GM21526 (cell line): ENCODE results near the gene RNU5D-1.
"Not testable (repeated sequence)": the region's sequence is repeated elsewhere in the genome, so short reads cannot be mapped to it uniquely, and the experiment has no call there.

ENCODE experiments used
- ATAC-seq: cut with Tn5 transposase; IDR thresholded peaks from one replicate; pipeline ENCODE4 v1.9.1; 2021; ENCODE audit warnings: moderate library complexity; ENCODE audit not compliant: unreplicated experiment, low FRiP score

Gene RNU5D-1

GRCh38 chr1:44730741-44731512 is at the start of gene RNU5D-1:
Gene RNU5D-1, minus strand, starts transcription at chr1:44731170.
- peak; percentile 54 for ATAC-seq

DNA sequence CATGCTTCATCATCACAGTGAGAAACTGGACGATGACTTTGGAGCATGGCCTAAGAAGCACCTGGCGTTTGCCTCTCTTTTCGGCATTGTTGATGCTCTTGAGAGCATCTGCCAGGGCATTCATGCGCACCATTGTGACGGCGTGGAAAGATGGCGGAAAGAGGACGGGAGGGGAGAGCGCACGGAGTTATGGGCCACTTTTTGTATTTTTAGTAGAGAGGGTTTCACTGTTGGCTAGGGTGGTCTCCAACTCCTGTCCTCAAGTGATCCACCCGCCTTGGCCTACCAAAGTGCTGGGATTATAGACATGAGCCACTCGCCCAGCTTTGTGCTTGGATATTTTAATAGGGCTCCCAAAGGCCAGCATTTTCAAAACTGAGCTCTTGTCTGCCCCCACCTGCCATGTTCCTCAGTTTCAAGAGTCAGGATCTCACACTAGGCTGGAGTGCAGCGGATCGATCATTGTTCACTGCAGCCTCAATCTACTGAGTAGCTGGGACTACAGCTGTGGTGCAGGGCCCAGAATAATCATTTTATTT is 49.7 kb upstream of the RNU5D-1 start:
- no peak for ATAC-seq

DNA sequence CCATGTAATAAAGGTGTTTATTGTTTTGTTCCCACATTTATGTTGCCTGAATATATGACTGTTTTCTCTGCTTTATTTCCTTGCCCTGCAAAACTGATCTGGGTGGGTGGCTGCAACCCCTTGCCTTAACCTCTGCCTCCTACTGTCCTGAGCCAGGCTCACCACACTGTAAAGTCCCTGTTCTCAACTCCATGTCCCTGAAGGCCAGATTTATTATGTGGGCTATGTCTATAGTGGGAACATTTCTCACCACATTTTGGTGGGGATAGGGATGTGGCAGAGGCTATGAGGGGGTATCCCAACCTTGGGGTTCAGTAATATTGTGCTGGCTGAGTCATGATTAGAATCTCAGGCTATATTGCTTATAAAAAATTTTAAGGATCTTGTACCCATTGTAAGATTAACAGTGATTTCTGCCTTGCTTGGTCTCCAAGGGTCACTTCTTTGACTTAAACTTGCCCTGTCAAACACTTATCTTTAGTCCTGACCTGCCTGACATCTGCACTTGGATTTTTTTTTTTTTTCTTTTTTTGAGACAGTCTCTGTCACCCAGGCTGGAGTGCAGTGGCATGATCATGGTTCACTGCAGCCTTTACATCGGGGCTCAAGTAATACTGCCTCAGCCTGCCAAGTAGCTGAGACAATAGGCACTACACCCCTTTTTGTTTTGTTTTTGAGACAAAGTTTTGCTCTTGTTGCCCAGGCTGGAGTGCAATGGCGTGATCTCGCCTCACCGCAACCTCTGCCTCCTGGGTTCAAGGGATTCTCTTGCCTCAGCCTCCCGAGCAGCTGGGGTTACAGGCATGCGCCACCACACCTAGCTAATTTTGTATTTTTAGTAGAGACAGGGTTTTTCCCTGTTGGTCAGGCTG is 48.0 kb upstream of the RNU5D-1 start:
- no peak for ATAC-seq

DNA sequence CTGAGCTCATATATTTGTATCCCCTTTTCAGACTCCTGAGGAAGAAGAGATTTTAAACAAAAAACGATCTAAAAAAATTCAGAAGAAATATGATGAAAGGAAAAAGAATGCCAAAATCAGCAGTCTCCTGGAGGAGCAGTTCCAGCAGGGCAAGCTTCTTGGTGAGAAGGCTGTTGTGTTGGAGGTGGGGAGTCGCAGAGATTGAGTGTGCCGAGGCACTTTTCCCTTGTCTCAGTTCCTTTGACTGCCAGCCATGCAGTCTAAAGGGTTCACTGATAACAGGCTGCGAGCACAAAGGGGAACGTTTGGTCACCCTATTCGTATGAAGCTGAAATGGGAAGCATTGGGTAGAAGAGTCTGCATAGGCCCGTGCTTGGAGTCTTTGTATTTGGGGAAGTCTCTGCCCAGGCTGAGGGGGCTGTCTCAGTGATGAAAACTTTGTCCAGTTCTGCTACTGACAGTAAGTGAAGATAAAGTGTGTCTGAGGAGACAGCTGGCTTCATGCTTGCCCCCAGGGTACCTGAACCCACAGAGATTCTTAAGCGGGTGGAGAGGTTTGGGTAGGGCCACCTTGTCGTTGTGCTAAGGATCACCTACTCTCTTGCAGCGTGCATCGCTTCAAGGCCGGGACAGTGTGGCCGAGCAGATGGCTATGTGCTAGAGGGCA is 47.1 kb upstream of the RNU5D-1 start:
- ATAC-seq = no peak

DNA sequence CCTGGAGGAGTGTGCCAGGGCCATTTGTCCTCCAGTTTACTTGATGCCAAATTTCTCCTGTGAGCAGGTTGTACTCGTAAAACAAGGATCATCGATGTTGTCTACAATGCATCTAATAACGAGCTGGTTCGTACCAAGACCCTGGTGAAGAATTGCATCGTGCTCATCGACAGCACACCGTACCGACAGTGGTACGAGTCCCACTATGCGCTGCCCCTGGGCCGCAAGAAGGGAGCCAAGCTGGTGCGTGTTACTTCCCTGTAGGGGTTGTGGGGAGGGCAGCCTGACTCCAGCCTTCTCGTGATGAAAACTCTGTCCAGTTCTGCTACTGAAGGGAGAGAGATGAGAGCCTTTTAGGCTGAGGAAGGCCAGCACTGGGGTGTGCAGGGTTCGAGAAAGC is 46.6 kb upstream of the RNU5D-1 start:
- no peak for ATAC-seq

DNA sequence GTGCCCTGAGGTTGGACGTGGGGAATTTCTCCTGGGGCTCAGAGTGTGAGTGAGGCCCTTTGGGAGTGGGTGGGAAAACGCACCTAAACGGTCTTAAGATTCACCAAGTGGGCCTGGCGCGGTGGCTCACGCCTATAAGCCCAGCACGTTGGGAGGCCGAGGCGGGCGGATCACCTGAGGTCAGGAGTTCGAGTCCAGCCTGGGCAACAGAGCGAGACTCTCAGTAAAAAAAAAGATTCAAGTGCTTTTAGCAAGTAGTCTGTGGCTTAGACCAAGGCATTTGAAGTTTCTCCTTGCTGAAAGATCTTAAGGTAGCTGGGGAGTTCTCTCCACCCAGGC is 45.7 kb upstream of the RNU5D-1 start:
- no peak for ATAC-seq

- ATAC-seq = peak; percentile 18
These were observed 45.2 kb upstream of the RNU5D-1 start for GRCh38 chr1:44775930-44776729.

- peak; percentile 68 for ATAC-seq
These were observed 44.3 kb upstream of the RNU5D-1 start, which contains the start of gene RPS8 for GRCh38 chr1:44775078-44775929. Gene RPS8, plus strand, starts transcription at chr1:44775540. Its CDS starts 57 bp downstream, at chr1:44775597.

GRCh38 chr1:44766421-44766820 is 35.5 kb upstream of the RNU5D-1 start:
- ATAC-seq = not testable (repeated sequence)

DNA sequence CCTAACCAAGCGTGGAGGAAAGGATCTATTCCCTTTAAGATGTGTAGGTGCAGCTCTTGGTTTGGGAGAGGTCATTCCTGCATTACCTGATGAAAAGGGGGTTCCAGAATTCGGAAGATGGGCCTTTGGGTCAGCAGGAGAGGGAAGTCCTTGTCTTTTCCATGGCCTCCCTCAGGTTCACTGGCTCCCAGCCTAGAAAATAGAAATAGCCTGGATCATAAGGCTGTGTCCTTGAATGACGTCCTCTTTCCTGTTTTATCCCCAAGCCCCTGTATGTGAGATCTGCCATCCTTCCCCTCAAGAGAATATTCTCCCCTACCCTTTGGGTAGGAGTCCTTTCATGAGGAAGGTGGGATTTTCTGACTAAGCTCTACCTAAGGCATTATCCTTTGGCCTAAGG is 29.9 kb upstream of the RNU5D-1 start:
- ATAC-seq = no peak

GRCh38 chr1:44759077-44759476 is 28.1 kb upstream of the RNU5D-1 start:
- no peak for ATAC-seq

DNA sequence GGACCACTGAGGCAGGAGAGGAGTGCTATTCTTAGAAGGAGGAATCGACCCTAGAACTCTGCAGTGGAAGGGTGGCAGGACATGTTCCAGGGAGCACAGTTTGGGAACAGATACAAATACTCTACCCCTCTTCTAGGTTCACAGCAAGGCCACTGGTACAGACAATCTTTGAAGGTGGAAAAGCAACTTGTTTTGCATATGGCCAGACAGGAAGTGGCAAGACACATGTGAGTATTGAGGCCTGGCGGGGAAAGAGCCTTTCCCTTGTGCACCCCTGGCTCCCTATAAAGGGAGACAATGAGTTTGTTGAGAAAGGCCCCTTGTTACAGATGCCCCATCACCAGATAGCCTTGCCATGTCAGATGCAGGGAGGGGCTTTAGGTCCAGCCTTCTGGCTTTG is 26.4 kb upstream of the RNU5D-1 start:
- no peak for ATAC-seq

DNA sequence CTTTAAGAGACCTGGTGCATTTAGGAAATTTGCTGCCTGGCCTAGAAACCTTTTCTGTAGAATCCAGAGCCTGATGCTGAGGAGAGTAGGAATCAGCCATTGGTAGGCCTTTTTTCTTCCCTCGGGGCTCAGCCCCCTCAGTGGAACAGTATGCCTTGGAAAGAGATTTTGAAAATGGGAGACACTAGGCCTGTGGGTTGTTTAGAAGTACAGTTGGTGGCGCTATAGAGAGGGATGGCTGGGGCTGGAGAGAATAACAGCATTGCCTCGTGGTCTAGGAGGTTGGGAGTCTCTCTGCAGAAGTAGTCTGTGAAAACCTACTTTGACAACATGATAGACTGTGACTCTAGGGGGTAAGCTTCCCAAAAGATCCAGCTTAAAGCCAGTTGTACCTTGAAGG is 16.9 kb upstream of the RNU5D-1 start:
- ATAC-seq = no peak

- no peak for ATAC-seq
These were observed 12.2 kb upstream of the RNU5D-1 start for GRCh38 chr1:44743211-44743610.

- no peak for ATAC-seq
These were observed 9.2 kb upstream of the RNU5D-1 start for GRCh38 chr1:44740179-44740617.

GRCh38 chr1:44739307-44740178 is 8.6 kb upstream of the RNU5D-1 start, which contains the start of gene KIF2C:
Gene KIF2C, plus strand, starts transcription at chr1:44739837. Its CDS starts 96 bp downstream, at chr1:44739933.
- ATAC-seq = peak; percentile 89

GRCh38 chr1:44738953-44739306 is 8.0 kb upstream of the RNU5D-1 start:
- ATAC-seq = not testable (repeated sequence)

DNA sequence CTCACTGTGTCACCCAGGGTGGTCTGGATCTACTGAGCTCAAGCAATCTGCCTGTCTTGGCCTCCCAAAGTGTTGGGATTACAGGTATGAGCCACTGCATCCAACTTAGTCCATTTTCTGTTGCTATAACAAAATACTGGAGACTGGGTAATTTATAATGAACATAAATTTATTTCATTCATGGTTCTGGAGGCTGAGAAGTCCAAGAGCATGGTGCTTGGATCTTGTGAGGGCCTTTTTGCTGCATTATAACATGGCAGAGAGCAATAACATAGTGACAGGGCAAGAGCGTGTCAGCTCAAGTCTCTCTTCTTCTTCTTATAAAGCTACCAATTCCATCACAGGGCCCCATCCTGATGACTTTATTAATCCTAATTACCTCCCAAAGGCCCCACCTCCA is 5.0 kb upstream of the RNU5D-1 start:
- ATAC-seq = no peak
